HL-60/S4 treated with retinoic acid at 250 ng/mL for 4 days and 3 days (cell line): ENCODE measurements around the gene SH2D7.

Source experiments
- in situ Hi-C: fragments of 300-500 bp; cut with MboI; formaldehyde crosslinking; loops from 2 replicates; pipeline ENCODE4 v1.7.0; 2022; ENCODE audit warnings: low sequenced_read_pairs

The SH2D7 gene

GRCh38 chr15:78059110-78059839, 33.1 kb upstream of the SH2D7 start:
- in situ Hi-C loops, result no loop called here

DNA sequence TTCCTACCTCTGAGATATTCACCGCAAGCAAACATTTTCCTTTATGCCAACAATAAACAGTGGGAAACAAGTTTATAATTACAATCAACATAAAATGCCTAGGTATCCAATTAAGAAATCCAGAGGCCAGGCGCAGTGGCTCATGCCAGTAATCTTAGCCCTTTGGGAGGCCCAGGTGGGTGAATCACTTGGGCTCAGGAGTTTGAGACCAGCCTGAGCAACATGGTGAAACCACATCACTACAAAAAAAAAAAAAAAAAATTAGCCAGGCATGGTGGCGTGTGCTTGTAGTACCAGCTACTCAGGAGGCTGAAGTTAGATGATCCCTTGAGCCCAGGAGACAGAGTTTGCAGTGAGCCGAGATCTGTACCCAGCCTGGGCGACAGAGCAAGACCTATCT, 32.1 kb upstream of the SH2D7 start:
- in situ Hi-C loops, result no loop called here

GRCh38 chr15:78061963-78062427, 30.4 kb upstream of the SH2D7 start:
- in situ Hi-C loops, result no loop called here

DNA sequence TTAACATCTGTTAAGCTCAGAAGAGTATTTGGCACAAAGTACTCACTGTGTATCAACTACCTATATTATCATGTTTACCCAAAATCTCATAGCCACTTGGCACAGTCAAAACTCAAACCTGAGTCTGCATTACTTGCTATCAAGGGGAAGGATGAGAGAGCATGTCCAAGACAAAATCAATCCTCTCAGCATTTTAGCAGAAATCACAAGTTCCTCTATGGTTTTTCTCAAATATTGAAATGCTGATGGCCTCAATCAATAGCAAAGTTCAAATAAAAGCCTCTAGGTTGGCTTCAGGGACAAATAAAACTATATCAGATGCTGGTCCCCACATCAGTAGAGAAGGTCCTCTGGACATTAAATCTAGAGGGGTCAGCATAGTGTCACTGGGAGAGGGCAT, 29.1 kb upstream of the SH2D7 start:
- in situ Hi-C loops, result no loop called here

- in situ Hi-C loops, result no loop called here
These were observed 28.4 kb upstream of the SH2D7 start for GRCh38 chr15:78063970-78064385.

DNA sequence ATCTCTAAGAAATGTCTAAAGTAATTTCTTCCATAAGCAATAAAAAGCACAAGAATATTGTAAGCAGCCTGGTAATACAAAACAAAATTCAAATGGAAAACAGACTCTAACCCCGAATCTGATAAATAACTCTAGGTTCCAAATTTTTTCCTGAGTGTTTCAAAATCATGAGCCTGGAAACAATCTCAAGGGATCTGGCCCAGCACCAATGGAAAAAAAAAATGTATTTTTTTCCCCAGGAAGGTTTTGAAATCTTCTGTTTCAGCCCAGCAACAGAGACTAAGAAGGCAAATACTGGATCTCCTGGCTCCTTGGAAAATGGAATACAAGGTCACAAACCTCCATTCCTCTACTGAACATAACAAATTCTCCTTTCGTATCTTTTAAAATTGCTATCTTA, 27.8 kb upstream of the SH2D7 start:
- in situ Hi-C loops, result no loop called here

GRCh38 chr15:78065284-78065872, 27.0 kb upstream of the SH2D7 start:
- in situ Hi-C loops, result no loop called here

GRCh38 chr15:78065973-78066946, 26.1 kb upstream of the SH2D7 start:
- in situ Hi-C loops, result no loop called here

DNA sequence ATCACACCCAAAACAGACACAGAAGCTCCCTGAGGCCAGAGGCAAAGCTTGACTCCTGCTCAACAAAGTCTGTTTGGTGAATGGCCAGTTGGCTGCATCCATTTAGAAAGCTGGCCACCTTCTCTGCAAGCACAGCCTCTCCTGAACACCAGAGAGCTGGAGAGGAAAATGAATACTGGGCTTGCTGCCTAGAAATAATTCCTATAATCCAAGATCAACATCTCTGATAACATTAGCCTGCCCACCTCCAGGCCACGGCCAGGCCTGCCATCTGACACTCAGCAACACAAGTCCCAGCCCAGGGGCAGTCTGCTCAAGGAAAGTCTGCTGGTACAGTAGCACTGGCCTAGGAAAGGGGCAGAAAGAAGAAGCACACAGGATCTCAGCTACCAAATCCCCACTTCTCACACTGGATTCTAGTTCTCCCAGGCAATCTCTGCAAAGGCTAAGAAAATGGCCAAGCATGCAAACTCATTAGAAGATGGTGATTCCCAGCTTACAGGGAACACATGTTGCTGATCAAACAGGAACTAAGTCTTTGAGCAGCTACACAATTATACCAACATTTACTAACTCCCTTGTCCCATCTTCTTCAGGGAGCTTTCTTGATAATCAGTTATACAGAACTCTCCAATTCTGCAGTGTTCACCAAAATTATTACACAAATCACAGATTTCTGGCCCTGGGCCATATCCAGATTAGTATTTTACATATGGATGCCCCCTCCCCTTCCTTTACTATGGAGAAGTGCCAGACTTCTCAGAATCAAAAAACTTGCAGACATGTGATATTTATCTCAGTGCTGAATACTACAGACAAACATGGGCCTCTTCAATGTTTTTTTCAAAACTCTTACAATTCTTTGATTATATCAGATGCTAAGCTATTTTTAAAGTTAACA, 24.8 kb upstream of the SH2D7 start:
- in situ Hi-C loops, result no loop called here

DNA sequence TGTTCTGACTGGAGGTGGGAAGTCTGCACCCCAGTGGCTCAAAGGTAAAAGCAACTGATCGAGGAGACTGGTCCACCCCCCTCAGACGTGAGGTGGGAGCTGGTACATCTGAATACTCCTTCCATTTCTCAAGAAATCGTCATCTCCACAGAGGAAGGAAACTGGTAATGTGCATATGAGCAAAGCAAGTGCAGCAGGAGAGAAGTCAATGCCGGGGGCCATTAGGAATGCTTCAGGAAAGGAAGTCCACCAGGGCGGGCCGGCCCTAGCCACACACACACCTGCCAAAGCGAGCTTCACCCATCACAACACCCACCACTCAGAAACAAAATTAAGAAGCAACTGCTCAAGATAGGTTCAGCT, 23.3 kb upstream of the SH2D7 start:
- in situ Hi-C loops, result no loop called here

DNA sequence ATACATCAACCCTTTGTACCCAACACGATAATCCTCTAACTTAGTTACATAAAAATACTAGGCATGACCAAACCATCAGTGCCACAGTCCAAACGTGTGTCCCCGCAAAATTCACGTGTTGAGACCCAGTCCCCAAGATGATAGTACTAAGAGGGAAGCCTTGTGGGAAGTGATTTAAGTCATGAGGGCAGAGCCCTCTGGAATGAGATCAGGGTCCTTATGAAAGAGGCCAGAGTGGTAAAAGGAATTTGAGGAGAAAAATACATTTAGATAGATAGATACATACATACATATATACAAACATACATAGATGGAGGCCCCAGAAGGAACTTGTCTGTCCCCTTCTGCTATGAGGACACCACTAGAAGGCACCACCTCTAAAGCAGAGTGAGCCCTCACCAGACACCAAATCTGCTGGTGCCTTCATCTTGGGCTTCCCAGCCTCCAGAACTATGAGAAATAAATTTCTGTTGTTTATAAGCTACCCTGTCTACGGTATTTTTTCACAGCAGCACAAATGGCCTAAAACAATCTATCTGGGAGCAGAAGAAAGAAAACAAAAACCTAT, 22.8 kb upstream of the SH2D7 start:
- in situ Hi-C loops, result no loop called here

GRCh38 chr15:78070049-78070700, 22.2 kb upstream of the SH2D7 start:
- in situ Hi-C loops, result no loop called here

- in situ Hi-C loops, result no loop called here
These were observed 21.0 kb upstream of the SH2D7 start for GRCh38 chr15:78071383-78071782.

DNA sequence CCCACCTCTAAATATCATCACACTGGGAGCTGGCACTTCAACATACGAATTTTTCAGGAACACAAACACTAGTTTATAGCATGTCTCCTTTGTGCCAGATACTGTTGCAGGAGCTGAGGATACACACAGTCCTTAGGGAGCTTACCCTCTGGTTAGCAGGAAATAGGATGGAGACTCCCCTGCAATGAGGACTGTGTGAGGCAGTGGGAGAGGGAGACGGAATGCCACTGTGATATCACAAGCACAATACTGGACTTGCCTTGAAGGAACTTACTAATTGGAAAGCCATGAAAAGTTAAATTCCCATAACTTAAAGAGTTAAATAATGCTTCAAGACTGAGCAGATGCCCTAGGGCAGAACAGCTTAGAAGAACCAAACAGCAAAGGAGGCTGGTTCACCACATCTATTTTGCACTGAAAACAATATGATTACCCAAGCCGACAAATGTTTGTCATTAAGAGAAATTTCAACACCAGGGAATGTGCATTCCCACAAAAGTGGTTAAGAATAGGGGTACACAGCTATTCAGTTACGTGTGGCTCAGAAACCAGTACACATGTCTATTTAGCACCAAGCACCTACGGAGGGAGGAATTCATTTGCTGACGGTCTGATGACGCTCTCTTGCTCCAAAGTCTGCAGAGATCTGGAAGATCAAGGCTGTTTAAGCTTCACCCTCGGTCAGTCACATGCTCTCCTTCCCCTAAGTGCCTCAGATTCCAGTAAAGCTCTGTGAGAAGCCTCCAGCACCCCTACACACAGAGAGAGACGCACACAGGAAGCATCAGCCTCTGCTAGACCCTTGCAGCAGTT, 20.1 kb upstream of the SH2D7 start:
- in situ Hi-C loops, result no loop called here

GRCh38 chr15:78073046-78073787, 19.1 kb upstream of the SH2D7 start:
- in situ Hi-C loops, result no loop called here

DNA sequence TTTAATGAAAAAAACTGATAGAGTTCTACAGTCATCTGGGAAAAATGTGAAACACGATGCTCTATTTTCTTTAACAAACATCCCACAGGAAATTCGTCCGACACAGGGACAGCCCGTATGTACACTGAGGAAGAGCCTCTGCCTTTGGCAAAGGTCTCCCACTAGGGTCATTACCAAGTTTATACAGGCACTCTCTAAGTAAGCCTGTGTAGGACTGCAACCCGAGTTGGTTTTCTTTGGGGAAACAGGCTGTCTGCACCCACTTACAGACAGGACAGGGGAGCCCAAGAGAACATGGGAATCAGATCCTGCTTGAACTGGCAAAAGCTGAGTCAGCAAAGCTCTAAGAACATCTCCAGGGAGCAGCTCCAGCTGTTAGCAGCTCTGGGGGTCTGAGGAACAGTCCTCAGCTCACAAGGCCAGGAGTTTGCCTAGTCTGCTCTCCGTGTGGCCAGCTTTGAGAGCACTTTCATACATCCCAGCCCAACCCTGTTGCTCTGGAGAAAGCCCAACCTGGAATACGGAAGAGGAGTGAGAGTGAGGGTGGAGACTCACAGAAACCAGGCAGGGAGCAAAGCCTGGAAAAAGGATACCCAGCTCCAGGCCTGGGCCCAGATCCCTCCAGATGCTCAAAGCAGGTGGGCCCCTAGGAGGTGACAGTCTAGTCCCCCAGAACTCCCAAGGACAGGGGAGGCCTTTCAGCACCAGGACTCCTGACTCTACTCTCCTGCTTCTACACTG, 16.7 kb upstream of the SH2D7 start:
- in situ Hi-C loops, result no loop called here

DNA sequence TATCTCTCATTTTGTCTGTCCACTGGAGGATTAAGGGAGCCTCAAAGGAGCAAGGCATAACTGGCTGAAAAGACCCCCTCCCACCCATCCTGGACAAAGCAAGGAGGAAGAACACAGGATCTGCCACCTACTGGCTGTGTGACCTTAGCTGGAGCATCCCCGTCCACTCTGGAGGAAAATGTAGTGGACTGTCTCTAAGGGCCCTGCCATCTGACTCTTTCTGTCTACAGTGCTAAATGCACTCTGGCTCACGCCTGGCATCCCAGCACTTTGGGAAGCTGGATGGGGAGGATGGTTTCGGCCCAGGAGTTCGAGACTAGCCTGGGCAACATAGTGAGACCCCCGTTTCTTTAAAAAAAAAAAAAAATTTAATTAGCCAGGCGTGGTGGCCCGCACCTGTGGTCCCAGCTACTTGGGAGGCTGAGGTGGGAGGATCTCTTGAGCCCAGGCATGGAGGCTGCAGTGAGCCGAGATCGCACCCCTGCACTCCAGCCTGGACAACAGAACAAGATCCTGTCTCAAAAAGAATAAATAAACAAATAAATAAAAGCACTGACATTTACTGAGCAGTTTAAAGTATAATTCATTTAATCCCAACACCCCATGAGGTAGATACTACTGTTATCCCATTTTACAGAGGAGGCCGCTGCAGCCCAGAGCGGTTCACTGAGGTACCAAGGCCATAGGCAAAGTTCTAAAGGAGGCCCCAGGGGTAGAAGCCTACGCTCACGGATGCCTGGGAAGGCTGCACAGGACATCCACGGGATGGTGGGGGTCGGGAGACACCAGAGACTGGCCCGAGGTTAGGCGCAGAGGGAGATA, 15.9 kb upstream of the SH2D7 start:
- in situ Hi-C loops, result no loop called here
